Calu3 (cell line): ENCODE data around the gene KIRREL1. TPM values are rescaled to one million over a fixed set of nuclear protein-coding genes. Genes with fewer than 3 reads are reported as not detected.

Source experiments
- BruUV-seq: library from RNA; stranded (reverse); fragments of 400-500 nt; replicated peaks from 2 replicates; lab custom pipeline; 2021; lab: Mats Ljungman, UMichigan
- CTCF ChIA-PET: fragments of 300-600 bp; sonication (Branson Sonifier 250); formaldehyde crosslinking; loops from one replicate; lab custom pipeline; 2022; ENCODE audit warnings: antibody characterized with exemption; lab: Charles Lee
- DNase-seq: peaks from one replicate; pipeline ENCODE4 v3.0.0; 2022
- H3K27ac Mint-ChIP-seq: one replicate; pipeline ENCODE4 v1.8.0; 2022; ENCODE audit warnings: mixed read lengths; ENCODE audit not compliant: unreplicated experiment
- H3K27me3 Mint-ChIP-seq: one replicate; pipeline ENCODE4 v1.8.0; 2022; ENCODE audit warnings: mixed read lengths; ENCODE audit not compliant: unreplicated experiment
- H3K36me3 Mint-ChIP-seq: one replicate; pipeline ENCODE4 v1.8.0; 2022; ENCODE audit warnings: mild to moderate bottlenecking, moderate library complexity, mixed read lengths; ENCODE audit not compliant: insufficient read depth, unreplicated experiment
- H3K4me1 Mint-ChIP-seq: one replicate; pipeline ENCODE4 v1.8.0; 2022; ENCODE audit warnings: mild to moderate bottlenecking, low read depth, mixed read lengths; ENCODE audit not compliant: unreplicated experiment
- H3K4me3 Mint-ChIP-seq: one replicate; pipeline ENCODE4 v1.8.0; 2022; ENCODE audit warnings: mild to moderate bottlenecking, low read depth, moderate library complexity, mixed read lengths; ENCODE audit not compliant: unreplicated experiment
- H3K9me3 Mint-ChIP-seq: one replicate; pipeline ENCODE4 v1.8.0; 2022; ENCODE audit warnings: low read depth, mixed read lengths; ENCODE audit not compliant: unreplicated experiment
- intact Hi-C: fragments of 100-400 bp; cut with micrococcal nuclease; formaldehyde crosslinking; loops from one replicate; pipeline ENCODE4 v1.10.0; 2022; ENCODE audit not compliant: unreplicated experiment
- total RNA-seq: library from RNA; stranded (reverse); gene quantifications from 2 replicates; pipeline ENCODE4 v1.2.3, GENCODE V29; 2022
- TF ChIP-seq, protein P1 (sequence below): fragments of 200-600 bp; IDR thresholded peaks from one replicate; pipeline ENCODE4 v1.8.0; 2022; ENCODE audit warnings: antibody characterized with exemption; ENCODE audit not compliant: unreplicated experiment

KIRREL1 gene
- total RNA-seq, 1 experiment from 2014 or later: 31.4 TPM

DNA sequence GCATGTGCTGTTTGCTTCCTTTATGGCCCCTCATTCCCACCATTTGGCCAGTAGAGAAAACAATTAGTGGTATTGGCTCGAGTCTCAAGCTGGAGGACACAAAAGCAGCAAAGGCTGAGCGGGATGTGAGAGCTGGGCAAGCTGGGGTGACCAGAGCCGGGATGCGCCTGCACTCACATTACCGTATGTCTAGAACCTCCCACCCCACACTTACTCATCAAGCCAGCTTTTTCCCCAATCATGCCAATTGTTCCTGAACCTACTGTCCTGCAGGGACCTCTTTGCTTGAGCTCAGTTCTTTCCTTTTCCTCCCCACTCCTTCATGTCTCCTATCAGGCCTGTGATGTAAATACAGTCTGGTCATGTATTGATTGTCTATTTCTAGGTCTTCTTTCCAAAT is 45.9 kb downstream of the KIRREL1 start:
- intact Hi-C loops: loop anchor here (5.0 kb wide), 1 partner anchor 162 kb away; no protein-coding TSS in a partner anchor
- TF ChIP-seq, protein P1, sequence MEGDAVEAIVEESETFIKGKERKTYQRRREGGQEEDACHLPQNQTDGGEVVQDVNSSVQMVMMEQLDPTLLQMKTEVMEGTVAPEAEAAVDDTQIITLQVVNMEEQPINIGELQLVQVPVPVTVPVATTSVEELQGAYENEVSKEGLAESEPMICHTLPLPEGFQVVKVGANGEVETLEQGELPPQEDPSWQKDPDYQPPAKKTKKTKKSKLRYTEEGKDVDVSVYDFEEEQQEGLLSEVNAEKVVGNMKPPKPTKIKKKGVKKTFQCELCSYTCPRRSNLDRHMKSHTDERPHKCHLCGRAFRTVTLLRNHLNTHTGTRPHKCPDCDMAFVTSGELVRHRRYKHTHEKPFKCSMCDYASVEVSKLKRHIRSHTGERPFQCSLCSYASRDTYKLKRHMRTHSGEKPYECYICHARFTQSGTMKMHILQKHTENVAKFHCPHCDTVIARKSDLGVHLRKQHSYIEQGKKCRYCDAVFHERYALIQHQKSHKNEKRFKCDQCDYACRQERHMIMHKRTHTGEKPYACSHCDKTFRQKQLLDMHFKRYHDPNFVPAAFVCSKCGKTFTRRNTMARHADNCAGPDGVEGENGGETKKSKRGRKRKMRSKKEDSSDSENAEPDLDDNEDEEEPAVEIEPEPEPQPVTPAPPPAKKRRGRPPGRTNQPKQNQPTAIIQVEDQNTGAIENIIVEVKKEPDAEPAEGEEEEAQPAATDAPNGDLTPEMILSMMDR: no peak
- CTCF ChIA-PET: no interaction called here
- Mint-ChIP-seq H3K36me3 (peaks cover 11% of the 10 kb centered on the region), H3K9me3 (no peaks in the 10 kb centered on the region), H3K4me1 (peaks cover 13% of the 10 kb centered on the region), H3K27ac (peak overlapping the region; percentile 29), H3K27me3 (no peaks in the 10 kb centered on the region), H3K4me3 (no peak overlapping the region)
- no peak for DNase-seq
- BruUV-seq: no TSS peak

DNA sequence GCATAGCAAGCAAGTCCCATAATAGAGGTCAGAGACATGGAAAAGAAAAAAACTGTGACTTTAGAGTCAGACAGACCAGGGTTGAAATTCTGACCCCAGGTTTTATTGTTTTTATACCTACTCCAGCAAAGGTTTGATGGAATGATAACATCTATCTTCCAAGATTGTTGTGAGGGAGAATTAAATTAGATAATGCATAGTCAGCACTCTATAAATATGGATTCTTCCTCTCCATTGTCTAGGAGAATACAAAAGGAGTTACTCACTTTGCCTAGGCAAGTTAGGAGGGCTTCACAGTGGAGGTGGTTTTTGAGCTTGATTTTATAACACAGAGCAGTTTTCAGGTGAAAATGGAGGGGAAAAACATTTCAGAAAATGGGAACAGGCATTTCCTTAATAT is 46.9 kb downstream of the KIRREL1 start:
- Mint-ChIP-seq H3K4me3 (no peak overlapping the region), H3K4me1 (peaks cover 13% of the 10 kb centered on the region), H3K27ac (peak overlapping the region; percentile 33), H3K9me3 (no peaks in the 10 kb centered on the region), H3K36me3 (peaks cover 11% of the 10 kb centered on the region), H3K27me3 (no peaks in the 10 kb centered on the region)
- TF ChIP-seq, protein P1: no peak
- CTCF ChIA-PET: no interaction called here
- no TSS peak for BruUV-seq
- no peak for DNase-seq
- intact Hi-C loops: no loop called here

DNA sequence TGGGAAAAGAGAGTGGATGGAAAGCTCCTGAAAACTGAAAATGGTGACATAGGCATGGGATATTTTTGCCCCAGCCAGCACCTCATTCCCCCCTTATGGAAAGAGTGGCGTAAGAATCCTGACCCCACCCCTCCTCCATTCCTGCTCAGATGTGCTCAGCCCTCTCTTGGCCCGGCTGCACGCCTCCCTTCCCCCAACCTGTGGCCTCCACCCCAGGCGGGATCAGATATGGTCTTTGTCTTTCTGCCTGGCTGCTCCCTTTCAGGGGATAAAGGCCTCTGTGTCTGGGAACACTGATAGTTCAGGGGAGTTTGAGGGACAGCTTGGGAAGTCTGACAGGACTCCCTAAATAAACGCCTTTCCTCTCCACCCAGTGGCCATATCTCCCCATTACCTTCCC is 49.8 kb downstream of the KIRREL1 start:
- CTCF ChIA-PET: interaction anchor here (0.7 kb wide), 1 partner anchor 50 kb away, joined by 3 read pairs; no protein-coding TSS in a partner anchor
- Mint-ChIP-seq H3K27me3 (no peaks in the 10 kb centered on the region), H3K4me3 (no peak overlapping the region), H3K4me1 (peaks cover 2% of the 10 kb centered on the region), H3K9me3 (no peaks in the 10 kb centered on the region), H3K36me3 (peaks cover 6% of the 10 kb centered on the region), H3K27ac (no peak overlapping the region)
- no peak for DNase-seq
- TF ChIP-seq, protein P1: no peak
- intact Hi-C loops: no loop called here
- no TSS peak for BruUV-seq

DNA sequence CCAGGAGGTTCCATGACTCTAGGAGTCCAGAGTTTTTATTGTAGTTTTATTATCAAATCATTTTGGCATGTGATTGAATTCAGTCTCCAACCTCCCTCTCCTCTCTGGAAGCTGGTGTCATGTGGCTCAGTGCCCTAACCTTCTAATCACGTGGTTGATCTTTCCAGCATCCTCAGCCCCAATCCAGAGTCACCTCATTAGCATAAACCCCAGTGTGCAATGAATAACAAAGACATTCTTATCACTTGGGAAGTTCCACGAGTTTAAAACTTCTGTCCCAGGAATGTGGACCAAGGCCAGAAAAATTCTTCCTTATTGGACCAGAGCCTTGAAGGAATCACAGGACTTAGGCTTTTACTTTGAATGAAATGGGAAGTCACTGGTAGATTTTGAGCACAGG is 52.2 kb downstream of the KIRREL1 start:
- Mint-ChIP-seq H3K9me3 (no peaks in the 10 kb centered on the region), H3K27ac (no peak overlapping the region), H3K27me3 (no peaks in the 10 kb centered on the region), H3K36me3 (peaks cover 4% of the 10 kb centered on the region), H3K4me3 (no peak overlapping the region), H3K4me1 (no peaks in the 10 kb centered on the region)
- DNase-seq: no peak
- BruUV-seq: no TSS peak
- intact Hi-C loops: no loop called here
- TF ChIP-seq, protein P1: no peak
- CTCF ChIA-PET: no interaction called here
